ENCODE data around the gene PSME1.

- TF ChIP-seq POLR2A (IDR thresholded peaks at IDR 0.05; ENCODE audit: low read depth, low read length) (no peak), TAF1 (IDR thresholded peaks at IDR 0.05; ENCODE audit: low read depth, low read length) (no peak), POLR2AphosphoS5 (IDR thresholded peaks at IDR 0.05; ENCODE audit: low read depth, low read length) (no peak), SPI1 (IDR thresholded peaks at IDR 0.05; ENCODE audit: low read depth, low read length) (no peak)
These were observed 46.1 kb upstream of the PSME1 start for GRCh38 chr14:24089890-24090289.

All from GM12891 (cell line).